AG09309 (cell line): ENCODE measurements around the gene FAM20A.

ENCODE experiments used
- DNase-seq: peaks from one replicate; pipeline ENCODE4 v3.0.0-alpha.2; 2010; ENCODE audit warnings: low read depth
- H3K4me3 ChIP-seq: 2 replicates; pipeline ENCODE4 v1.5.1; 2011; ENCODE audit warnings: mild to moderate bottlenecking, low read depth, low read length, moderate library complexity; ENCODE audit not compliant: control insufficient read depth
- CTCF ChIP-seq: IDR thresholded peaks from 2 replicates; pipeline ENCODE4 v1.5.1; 2011; ENCODE audit warnings: mild to moderate bottlenecking, low read depth, low read length, inconsistent platforms; ENCODE audit not compliant: insufficient read depth, control insufficient read depth; ENCODE audit errors: missing control alignments

Gene FAM20A

GRCh38 chr17:68634345-68634876 lies 33.2 kb upstream of the FAM20A start:
- TF ChIP-seq CTCF, result no peak
- DNase-seq, result no peak
- no peak overlapping the region for H3K4me3 ChIP-seq

DNA sequence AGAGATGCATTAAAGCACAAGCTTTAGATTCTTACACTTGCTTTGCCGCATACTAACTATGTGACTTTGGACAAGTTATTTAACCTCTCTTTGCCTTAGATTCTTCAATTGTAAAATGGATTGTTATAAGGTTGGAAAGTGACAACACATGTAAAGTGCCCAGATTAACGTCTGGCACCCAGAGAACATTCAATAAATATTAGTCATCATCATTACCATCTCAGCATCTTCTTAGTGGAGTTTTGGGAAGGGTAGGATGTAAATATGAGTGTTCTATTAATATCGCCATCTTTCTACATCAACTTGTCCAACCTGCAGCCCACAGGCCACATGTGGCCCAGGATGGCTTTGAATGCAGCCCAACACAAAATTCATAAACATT lies 27.4 kb upstream of the FAM20A start:
- TF ChIP-seq CTCF, result no peak
- no peak overlapping the region for H3K4me3 ChIP-seq
- no peak for DNase-seq

- no peak for DNase-seq
- no peak overlapping the region for H3K4me3 ChIP-seq
- TF ChIP-seq CTCF, result no peak
These were observed 26.9 kb upstream of the FAM20A start for GRCh38 chr17:68627956-68628575.

GRCh38 chr17:68624381-68624780 lies 23.2 kb upstream of the FAM20A start:
- no peak for TF ChIP-seq CTCF
- DNase-seq, result no peak
- no peak overlapping the region for H3K4me3 ChIP-seq

DNA sequence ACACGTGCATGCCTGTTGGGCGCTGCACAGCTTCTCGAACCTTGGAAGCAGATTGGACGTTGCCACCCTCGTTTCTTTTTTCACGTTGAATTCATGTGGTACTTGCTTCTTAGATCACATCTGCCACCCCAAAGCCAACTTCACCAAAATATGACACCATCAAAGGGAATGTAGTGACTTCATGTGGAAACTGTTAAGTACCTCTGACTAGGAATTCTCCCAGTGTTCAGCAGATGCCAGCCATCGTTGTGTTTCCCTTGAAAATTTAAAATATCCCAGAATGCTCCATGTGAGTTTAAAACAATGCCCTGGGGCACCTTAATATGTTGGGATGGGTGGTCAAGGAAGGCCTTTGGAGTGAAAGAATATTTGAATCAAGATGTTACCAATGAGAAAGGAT lies 22.6 kb upstream of the FAM20A start:
- no peak for TF ChIP-seq CTCF
- no peak overlapping the region for H3K4me3 ChIP-seq
- no peak for DNase-seq

GRCh38 chr17:68622423-68622822 lies 21.3 kb upstream of the FAM20A start:
- DNase-seq, result no peak
- no peak for TF ChIP-seq CTCF
- H3K4me3 ChIP-seq, result no peak overlapping the region
